Measurements from ENCODE around the gene NBPF11.
"Not testable (repeated sequence)": the region's sequence is repeated elsewhere in the genome, so short reads cannot be mapped to it uniquely, and the experiment has no call there.

NBPF11 gene

DNA sequence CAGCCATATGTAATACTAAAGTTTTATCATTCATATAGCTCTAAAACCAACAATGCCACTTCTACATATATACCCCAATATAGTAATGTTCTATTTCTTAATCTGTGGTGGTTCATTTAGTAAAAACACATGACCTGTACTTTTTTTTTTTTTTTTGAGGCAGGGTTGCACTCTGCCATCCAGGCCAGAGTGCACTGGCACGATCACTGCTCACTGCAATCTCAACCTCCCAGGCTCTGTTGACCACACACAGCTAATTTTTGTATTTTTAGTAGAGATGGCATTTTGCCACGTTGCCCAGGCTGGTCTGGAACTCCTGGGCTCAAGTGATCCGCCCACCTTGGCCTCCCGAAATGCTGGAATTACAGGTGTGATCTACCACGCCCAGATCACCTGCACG, 2.1 kb downstream of the NBPF11 start:
- not testable (repeated sequence) for DNase-seq

- DNase-seq: not testable (repeated sequence)
These were observed 2.8 kb downstream of the NBPF11 start for GRCh38 chr1:148149050-148149815.

DNA sequence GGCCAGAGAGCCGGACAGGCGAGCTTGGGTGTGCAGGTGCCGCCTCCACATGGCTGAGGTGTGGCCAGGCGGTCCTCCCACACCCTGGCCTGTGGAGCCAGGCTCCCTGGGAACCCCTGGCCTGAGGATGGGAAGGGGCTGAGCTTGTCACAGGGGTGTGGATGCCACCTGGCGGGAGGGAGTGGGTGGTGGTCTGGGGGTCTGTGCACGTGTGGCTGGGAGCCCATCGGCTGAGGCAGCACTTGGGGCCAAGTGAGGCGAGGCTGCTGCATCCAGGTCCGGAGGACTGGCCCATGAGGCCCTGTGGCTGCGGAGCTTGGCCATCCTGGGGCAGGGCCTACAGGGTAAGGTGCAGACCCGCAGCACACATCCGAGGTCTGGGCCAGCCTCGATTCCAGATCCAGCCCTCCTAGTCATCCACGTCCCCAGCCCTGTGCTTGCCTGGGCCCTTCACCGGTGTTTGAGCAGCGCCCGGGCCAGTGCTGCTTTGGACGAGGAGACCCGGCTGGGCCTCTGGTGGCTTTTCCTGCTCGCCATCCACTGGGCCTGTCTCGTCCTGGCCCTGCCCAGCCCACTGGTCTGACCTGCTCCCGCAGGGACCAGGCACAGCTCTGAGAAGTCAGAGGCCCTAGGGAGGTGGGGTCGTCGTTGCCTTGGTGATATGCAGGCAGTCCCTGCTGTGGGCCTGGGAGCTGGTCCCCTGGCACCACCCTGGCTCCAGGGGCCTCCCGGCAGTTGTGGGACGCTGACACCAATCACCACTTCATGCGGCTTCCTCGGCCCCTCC, 4.8 kb downstream of the NBPF11 start:
- DNase-seq: not testable (repeated sequence)

DNA sequence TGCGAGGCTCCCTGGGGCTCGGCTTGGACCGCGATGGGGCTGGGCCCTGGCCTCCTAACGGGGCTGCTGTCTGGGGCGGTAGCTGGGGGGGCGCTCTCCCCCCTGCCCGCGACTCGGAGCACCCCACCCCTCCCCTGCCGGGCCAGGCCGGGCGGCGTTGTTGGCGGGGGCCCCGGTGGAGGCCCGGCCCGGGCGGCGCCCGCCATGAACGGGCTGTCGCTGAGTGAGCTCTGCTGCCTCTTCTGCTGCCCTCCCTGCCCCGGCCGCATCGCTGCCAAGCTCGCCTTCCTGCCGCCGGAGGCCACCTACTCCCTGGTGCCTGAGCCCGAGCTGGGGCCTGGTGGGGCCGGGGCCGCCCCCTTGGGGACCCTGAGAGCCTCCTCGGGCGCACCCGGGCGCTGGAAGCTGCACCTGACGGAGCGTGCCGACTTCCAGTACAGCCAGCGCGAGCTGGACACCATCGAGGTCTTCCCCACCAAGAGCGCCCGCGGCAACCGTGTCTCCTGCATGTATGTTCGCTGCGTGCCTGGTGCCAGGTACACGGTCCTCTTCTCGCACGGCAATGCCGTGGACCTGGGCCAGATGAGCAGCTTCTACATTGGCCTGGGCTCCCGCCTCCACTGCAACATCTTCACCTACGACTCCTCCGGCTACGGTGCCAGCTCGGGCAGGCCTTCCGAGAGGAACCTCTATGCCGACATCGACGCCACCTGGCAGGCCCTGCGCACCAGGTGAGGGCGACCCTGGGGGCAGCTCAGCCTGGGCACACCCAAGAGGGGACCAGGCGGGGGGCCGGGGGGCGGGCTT, 5.7 kb downstream of the NBPF11 start:
- DNase-seq: not testable (repeated sequence)

DNA sequence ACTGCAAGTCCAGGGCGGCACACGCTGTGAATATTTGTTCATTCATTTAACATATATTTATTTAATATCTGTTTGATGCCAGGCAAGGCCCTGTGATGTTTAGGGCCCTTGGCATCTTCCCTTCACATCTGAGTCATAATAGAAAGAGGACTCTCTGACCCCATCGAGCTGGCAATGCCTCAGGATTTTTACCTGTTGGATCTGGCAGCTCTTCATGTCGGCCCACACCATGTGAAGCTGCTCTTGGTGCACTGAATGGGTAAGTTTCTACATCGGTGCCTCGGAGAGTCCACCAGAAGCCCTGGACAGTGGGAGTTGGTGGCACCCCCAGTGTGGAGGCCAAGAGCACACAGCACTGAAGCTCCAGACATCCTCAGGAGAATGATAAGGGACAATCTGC, 8.9 kb downstream of the NBPF11 start:
- not testable (repeated sequence) for DNase-seq

DNA sequence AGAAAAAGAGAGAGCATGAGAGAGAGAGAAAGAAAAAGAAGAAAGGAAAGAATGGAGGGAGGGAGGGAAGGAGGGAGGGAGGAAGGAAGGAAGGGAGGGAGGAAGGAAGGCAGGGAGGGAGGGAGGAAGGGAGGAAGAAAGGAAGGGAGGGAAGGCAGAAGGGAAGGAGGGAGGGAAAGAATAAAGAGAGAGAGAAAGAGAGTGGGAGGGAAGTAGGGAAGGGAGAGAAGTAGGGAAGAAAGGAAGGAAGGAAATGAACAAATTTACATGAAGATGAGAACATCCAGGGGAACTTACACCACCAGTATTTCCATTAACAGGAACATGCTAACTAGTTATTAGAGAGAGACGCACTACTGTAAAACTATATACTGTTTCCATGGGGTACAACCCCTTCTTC, 10.1 kb downstream of the NBPF11 start:
- not testable (repeated sequence) for DNase-seq

DNA sequence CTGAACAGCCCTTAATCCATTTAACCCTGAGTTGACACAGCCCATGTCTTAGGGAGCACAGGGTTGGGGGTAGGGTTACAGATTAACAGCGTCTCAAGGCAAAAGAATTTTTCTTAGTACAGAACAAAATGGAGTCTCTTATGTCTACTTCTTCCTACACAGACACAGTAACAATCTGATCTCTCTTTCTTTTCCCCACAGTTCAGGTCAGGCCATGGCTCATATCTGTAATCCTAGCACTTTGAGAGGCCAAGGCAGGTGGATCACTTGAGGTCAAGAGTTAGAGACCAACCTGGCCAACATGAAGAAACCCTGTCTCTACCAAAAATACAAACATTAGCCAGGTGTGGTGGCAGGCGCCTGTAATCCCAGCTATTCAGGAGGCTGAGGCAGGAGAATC, 13.5 kb downstream of the NBPF11 start:
- DNase-seq: not testable (repeated sequence)

DNA sequence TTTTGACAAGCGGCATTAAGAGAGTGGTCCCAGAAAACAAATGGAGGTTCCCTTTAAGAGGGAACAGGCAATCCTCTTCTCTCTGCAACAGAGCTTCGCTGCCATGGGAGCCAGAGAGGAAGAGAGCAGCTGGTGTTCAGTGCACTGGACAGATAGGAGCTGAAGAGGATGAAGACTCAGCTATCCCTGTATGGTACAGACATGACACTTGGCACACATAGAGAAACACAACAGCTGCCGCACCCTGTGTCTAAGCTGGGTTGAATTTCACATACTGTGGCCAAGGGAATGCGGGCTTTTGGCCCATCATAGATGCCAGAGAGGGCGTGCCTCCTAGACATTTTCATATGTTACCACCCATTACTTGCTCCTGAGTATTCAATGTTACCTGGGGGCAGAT, 29.7 kb downstream of the NBPF11 start:
- not testable (repeated sequence) for DNase-seq

- peak in 1 of 2 experiments; percentile 1 for DNase-seq
These were observed 31.7 kb downstream of the NBPF11 start for GRCh38 chr1:148120395-148120794.

DNA sequence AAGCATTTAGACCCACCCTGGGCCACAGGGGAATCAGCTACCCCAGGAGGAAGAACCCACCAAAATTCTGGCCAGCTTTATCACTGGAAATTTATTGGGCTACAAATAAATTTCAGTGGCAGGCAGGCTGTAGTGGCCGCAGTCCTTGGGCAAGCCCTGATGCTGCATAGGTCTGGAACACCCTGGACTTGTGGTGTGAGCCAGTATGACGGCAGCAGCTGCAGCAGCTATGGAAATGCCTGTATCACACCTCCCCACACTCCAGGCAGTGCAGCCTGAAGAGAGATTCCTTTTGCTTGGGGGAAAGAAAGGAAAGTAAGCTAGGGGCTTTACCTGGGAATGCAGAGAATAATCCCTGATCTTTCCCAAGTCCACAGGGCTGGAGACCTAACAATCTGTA, 56.3 kb downstream of the NBPF11 start:
- DNase-seq: not testable (repeated sequence)

DNA sequence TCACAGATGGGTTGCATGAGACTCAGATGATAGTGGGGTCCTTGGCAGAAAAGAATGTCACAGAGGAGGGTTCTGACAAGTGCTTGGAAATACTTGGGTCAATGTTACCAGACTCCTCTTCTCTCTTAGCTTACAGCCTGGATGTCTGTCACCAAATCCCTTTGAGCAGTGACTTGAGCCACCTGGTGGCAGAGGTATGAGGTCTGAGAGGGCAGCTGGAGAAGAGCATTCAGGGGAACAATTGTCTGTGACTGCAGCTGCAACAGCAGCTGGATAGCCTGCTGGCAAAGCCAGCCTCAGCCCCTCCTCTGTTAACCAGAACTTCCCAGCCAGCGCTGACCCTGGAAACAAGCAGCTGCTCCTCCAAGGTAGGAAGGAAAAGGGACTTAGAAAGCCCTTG, 65.9 kb downstream of the NBPF11 start:
- peak in 1 of 2 experiments; percentile 1 for DNase-seq

GRCh38 chr1:148081205-148081604, 70.9 kb downstream of the NBPF11 start:
- not testable (repeated sequence) for DNase-seq

- DNase-seq: not testable (repeated sequence)
These were observed 73.2 kb downstream of the NBPF11 start for GRCh38 chr1:148078632-148079519.

- not testable (repeated sequence) for DNase-seq
These were observed 74.0 kb downstream of the NBPF11 start for GRCh38 chr1:148078090-148078489.

DNA sequence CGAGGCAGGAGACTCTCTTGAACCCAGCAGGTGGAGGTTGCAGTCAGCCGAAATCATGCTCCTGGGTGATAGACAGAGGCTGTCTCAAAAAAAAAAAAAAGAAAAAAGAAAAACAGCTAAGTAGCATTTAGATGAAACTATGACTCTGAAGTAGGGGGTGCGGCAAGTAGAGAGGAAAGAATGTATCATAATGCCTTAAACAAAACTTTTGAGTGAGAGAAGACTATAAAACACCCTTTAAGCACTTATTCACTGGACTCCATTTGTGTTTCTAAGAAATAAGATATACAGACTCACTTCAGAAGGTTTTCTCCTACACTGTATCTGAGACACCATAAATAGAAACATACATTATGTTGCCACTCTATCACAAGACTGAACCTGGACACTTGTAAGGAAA, 74.6 kb downstream of the NBPF11 start:
- not testable (repeated sequence) for DNase-seq

DNA sequence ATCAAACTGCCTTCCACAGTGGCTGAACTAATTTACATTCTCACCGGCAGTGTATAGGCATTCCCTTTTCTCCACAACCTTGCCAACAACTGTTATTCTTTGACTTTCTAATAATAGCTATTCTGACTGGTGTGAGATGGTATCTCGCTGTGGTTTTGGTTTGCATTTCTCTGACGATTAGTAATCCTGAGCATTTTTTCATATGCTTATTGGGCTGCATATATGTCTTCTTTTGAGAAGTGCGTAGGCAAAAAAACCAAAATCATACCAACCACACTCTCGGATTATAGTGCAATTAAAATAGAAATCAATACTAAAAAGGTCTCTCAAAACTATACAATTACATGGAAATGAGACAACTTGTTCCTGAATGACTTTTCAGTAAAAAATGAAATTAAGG, 78.7 kb downstream of the NBPF11 start:
- DNase-seq: not testable (repeated sequence)

DNA sequence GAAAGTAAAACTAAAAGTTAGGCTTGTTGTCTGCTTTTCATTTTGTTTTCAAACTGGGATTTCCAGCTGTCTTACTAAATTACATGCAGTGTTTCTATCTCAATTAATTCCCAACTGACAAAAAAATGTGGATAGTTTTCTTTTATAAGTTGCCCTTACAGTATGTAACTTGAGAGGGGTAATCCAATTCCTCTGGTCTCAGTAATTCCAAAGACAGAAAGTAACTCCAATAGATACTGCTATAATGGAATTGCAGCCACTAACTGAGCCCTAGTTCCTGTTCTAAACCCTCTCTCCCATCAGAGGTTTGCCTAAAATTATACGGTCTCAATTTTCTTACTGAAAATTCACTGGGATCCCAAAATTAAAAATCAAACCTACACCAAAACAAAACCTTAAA, 83.5 kb downstream of the NBPF11 start:
- not testable (repeated sequence) for DNase-seq

GRCh38 chr1:148068201-148068600, 83.9 kb downstream of the NBPF11 start:
- not testable (repeated sequence) for DNase-seq

GRCh38 chr1:148060294-148060701, 91.8 kb downstream of the NBPF11 start:
- DNase-seq: not testable (repeated sequence)

DNA sequence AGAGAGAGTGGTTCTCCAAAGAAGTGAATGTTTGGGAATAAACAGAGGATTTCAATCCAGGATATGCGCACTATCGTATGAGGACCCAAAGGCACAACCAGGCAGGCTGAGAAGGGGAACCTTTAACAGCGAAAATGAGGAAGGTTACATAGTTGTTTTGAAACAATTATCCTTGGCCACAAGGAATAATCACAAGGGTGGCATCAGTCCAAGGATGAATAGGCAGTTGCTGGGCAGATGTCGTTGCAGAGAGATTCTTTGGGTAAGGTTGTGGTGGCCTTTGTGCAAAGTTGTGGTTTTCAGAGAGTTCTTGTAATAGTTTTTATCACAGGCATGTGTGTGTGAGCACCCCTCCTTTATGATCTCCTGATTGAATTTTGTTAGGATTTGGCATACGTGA, 94.7 kb downstream of the NBPF11 start:
- not testable (repeated sequence) for DNase-seq
